ENCODE measurements around the gene WAC.

DNA sequence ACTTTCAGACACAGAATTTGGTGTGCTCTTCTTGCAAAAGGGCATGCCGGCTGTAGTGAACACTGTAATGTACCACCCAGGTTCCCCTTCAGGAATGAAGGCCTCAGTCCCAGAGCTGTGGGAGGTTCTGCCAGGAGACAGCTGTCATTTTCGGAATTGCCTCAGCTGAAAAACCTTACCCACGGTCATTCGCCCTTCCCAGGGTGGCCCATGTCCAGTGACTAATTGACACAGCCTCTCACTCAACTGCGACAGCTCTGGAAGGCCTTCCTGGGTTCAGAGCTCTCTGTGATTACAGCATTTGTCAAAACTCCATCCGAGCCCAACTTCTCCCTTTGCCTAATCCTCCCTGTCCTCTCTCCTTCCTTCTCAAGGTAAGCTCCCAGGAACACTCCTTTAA, 43.7 kb upstream of the WAC start:
- TF ChIP-seq CTCF (IDR thresholded peaks at IDR 0.05; ENCODE audit: low read depth, low read length) (no peak), POLR2A (IDR thresholded peaks at IDR 0.05; ENCODE audit: extremely low read depth, insufficient read length) (no peak), MAX (IDR thresholded peaks at IDR 0.05; ENCODE audit: low read depth, low read length) (no peak)
